Upper lobe of left lung (tissue), 6 donors: ENCODE data around the gene DCUN1D1. TPM values are rescaled to one million over a fixed set of nuclear protein-coding genes. Genes with fewer than 3 reads are reported as not detected.

Source experiments
- ATAC-seq, 2 donors: fragments of 200-7000 bp; cut with Tn5 transposase; one replicate each; pipeline ENCODE4 v1.9.1; 2022; ENCODE audit warnings: mild to moderate bottlenecking in 2 of 2, moderate library complexity in 2 of 2; ENCODE audit not compliant: low FRiP score in 2 of 2
- DNase-seq, 2 donors: peaks; one replicate each; pipeline ENCODE4 v3.0.0-alpha.2; 2019 to 2020
- H3K27ac ChIP-seq, 4 donors: fragments of 200-600 bp; sonication (generic); one replicate each; pipeline ENCODE4 v1.5.1; 2016 to 2019
- H3K27me3 ChIP-seq, 4 donors: fragments of 200-600 bp; sonication (generic); one replicate each; pipeline ENCODE4 v1.5.1; 2017 to 2019
- H3K36me3 ChIP-seq, 4 donors: fragments of 200-600 bp; sonication (generic); one replicate each; pipeline ENCODE4 v1.5.1; 2016 to 2019
- H3K4me1 ChIP-seq, 4 donors: fragments of 200-600 bp; sonication (generic); one replicate each; pipeline ENCODE4 v1.5.1; 2018 to 2019
- H3K4me3 ChIP-seq, 4 donors: fragments of 200-600 bp; sonication (generic); one replicate each; pipeline ENCODE4 v1.5.1; 2017 to 2019; ENCODE audit warnings: mild to moderate bottlenecking in 2 of 4, moderate library complexity in 1 of 4
- H3K9me3 ChIP-seq, 4 donors: fragments of 200-600 bp; sonication (generic); one replicate each; pipeline ENCODE4 v1.5.1; 2018 to 2019
- EP300 ChIP-seq, 4 donors: sonication (generic); formaldehyde crosslinking; IDR thresholded peaks; one replicate each; pipeline ENCODE4 v1.5.1; 2017; ENCODE audit warnings: antibody characterized with exemption in 4 of 4, control low read depth in 2 of 4
- POLR2A ChIP-seq, 4 donors: fragments of 450-650 bp; IDR thresholded peaks; one replicate each; pipeline ENCODE4 v1.5.1; 2016 to 2017; ENCODE audit warnings: antibody characterized with exemption in 4 of 4, mild to moderate bottlenecking in 2 of 4
- POLR2AphosphoS5 ChIP-seq, 2 donors: sonication (generic); formaldehyde crosslinking; IDR thresholded peaks; one replicate each; pipeline ENCODE4 v1.5.1; 2017; ENCODE audit warnings: antibody characterized with exemption in 2 of 2
- WGBS, 2 donors: methylation state at CpG; one replicate each; pipeline ENCODE4 v1.1.5; 2017 to 2018; 5-methylcytosine and 5-hydroxymethylcytosine counted together
- total RNA-seq, 6 donors: library from RNA; depleted of rRNA in 4 of 6; stranded (reverse); fragments of >200 nt in 4 of 6; gene quantifications; one replicate each; pipeline versions ENCODE4 v1.1.0 to v1.2.1, GENCODE V29; 2016 to 2021
- TF ChIP-seq, protein P1 (sequence below), 6 experiments: fragments of 450-650 bp in 4 of 6; fragments of 200-600 bp in 2 of 6; sonication (generic) in 2 of 6; IDR thresholded peaks; one replicate each; pipeline ENCODE4 v1.5.1; 2016 to 2019; ENCODE audit warnings: antibody characterized with exemption in 6 of 6
- donor health status: DM: no; HTN: no; CAD: no; lungs with moderate emphysema.
- donor health status: DM: no; HTN: yes; CAD: no; lungs with severe emphysema.

Gene DCUN1D1
- total RNA-seq, 6 donors from 2014 or later = 9.9 to 46.1 (median 27.2) TPM

DNA sequence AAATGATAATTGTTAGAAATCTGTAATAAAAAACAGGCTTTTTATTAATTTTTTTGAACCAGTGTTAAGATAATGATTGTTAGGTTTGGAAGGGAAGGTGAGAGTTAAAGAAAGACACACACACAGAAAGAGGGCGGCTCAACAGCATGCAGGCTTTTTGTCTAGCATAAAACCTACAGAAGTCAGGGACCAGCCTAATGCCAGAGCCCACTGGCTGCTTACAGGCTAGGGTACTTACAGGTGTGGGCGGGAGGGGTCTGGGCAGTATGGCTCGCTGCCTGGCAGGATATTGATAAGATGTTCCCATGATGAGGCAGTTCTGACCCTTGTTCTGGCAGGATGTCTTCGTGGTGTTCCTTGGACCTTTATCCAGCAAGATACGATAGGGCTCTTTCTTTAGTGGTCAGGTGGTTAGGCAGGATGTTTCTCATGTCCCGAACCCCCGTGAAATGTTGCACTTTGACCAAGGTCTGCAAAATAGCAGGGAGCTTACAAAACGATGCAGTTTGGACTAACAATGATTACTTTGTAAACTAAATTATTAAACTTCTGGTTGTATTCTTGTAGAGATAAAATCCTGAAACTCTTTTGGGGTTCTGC is 84.7 kb downstream of the DCUN1D1 start:
- TF ChIP-seq EP300 (IDR thresholded peaks at IDR 0.05) = no peak
- TF ChIP-seq POLR2AphosphoS5 (IDR thresholded peaks at IDR 0.05) = no peak
- TF ChIP-seq POLR2A (IDR thresholded peaks at IDR 0.05) = no peak
- TF ChIP-seq, protein P1, sequence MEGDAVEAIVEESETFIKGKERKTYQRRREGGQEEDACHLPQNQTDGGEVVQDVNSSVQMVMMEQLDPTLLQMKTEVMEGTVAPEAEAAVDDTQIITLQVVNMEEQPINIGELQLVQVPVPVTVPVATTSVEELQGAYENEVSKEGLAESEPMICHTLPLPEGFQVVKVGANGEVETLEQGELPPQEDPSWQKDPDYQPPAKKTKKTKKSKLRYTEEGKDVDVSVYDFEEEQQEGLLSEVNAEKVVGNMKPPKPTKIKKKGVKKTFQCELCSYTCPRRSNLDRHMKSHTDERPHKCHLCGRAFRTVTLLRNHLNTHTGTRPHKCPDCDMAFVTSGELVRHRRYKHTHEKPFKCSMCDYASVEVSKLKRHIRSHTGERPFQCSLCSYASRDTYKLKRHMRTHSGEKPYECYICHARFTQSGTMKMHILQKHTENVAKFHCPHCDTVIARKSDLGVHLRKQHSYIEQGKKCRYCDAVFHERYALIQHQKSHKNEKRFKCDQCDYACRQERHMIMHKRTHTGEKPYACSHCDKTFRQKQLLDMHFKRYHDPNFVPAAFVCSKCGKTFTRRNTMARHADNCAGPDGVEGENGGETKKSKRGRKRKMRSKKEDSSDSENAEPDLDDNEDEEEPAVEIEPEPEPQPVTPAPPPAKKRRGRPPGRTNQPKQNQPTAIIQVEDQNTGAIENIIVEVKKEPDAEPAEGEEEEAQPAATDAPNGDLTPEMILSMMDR (IDR thresholded peaks at IDR 0.05) = no peak
- no peak for DNase-seq
- no peak for ATAC-seq
- Histone ChIP-seq H3K4me1 (peaks cover 0 to 9% (median 0%) of the 10 kb centered on the region in 4 donors), H3K9me3 (no peaks in the 10 kb centered on the region), H3K4me3 (no peak overlapping the region), H3K36me3 (peaks cover 0 to 59% (median 1%) of the 10 kb centered on the region in 4 donors), H3K27me3 (no peaks in the 10 kb centered on the region), H3K27ac (no peak overlapping the region)
- whole genome bisulfite sequencing, 2 donors = 79 to 85% methylated on average over 7 to 8 of the region's 8 CpGs

DNA sequence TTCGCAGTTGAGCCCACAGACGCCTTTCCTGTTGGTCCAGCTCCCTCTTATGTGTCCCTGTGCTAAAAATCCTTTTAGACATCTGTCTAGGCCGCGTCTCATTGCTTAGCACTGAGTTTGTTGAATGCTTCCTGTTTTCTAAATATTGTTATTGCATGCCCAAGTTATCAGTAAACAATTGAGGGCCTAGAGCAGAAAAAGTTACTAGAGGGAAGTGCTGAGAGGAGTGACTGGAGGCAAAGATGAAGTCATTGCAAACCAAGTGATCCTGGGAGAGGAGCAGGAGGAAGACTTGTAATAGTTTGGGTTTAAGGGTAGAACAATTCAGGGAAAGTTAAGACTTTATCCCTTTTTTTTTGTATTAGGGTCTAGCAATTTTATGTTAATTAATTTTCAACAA is 88.1 kb downstream of the DCUN1D1 start:
- peaks cover 0 to 57% (median 0%) of the 10 kb centered on the region in 4 donors for H3K36me3 ChIP-seq
- WGBS, 2 donors = 76 to 91% methylated on average over 4 of the region's 4 CpGs
- no peak for ATAC-seq

DNA sequence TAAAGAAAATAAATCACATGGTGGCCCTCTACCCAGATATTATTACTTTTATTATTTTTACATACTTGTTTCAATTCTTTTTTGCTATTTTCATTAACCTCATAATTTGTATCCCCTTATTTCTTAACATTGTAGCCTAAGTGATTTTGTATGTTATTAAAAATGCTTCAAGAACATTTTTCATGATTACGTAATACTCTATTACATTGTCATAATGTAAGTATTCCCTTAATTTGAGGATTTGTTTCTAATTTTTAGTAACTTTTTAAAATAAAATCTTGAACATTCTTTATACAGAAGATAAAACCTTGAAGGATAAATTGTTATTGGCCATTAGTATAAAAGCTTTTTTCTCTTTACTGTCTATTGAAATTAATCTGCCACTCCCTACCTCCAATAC is 89.0 kb downstream of the DCUN1D1 start:
- no peak for DNase-seq
- Histone ChIP-seq H3K4me1 (peaks cover 0 to 16% (median 0%) of the 10 kb centered on the region in 4 donors), H3K36me3 (peaks cover 0 to 52% (median 0%) of the 10 kb centered on the region in 4 donors), H3K27me3 (no peaks in the 10 kb centered on the region), H3K27ac (no peak overlapping the region), H3K9me3 (no peaks in the 10 kb centered on the region), H3K4me3 (no peak overlapping the region)
- WGBS, 2 donors = 96 to 98% methylated on average over 1 of the region's 1 CpG
- no peak for ATAC-seq
- TF ChIP-seq, protein P1 (IDR thresholded peaks at IDR 0.05) = no peak
- TF ChIP-seq POLR2A (IDR thresholded peaks at IDR 0.05) (no peak), POLR2AphosphoS5 (IDR thresholded peaks at IDR 0.05) (no peak), EP300 (IDR thresholded peaks at IDR 0.05) (no peak)

More for the DNA sequence above, 88.1 kb downstream of the DCUN1D1 start:
- DNase-seq = no peak
- H3K27ac ChIP-seq = no peak overlapping the region
- no peaks in the 10 kb centered on the region for H3K9me3 ChIP-seq
- H3K4me1 ChIP-seq = peaks cover 0 to 16% (median 0%) of the 10 kb centered on the region in 4 donors
- no peaks in the 10 kb centered on the region for H3K27me3 ChIP-seq
- H3K4me3 ChIP-seq = no peak overlapping the region
- TF ChIP-seq POLR2AphosphoS5 (IDR thresholded peaks at IDR 0.05) = no peak
- TF ChIP-seq, protein P1 (IDR thresholded peaks at IDR 0.05) = no peak

DNA sequence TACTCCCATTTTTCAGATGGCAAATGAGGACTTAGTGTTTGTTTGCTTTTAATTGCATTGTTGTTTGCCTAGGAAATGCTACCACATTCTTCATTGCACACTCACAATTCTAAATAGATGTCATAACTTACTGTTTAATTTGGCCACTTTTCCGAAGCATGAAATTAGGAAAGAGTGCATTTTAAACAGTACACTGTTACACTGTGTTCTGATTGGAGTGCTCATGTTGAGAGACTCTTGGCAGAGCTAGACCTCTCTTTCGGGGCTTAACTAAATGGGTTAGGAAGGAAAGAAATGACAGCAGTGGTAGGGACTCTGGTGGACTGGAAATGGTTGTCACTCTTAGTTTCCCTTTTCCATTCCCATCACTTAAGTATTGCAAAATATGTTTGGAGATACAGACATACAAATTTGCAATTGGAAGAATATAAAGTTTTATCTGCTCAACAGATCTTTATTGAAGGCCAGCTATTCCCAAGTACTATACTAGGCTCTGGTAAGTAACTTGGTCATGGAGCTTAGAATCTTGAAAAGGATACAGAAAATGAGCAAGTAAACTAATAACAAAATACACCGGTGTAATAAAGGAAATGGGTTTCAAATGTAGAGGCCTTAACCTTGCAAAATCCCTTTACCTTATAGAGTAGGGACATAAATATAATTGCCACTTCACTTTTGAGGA is 90.2 kb downstream of the DCUN1D1 start:
- peak overlapping the region in 1 of 4 donors; percentile 34 for H3K27ac ChIP-seq
- 62 to 73% methylated on average over 3 of the region's 3 CpGs for WGBS, 2 donors
- no peak overlapping the region for H3K4me3 ChIP-seq
- H3K27me3 ChIP-seq = no peaks in the 10 kb centered on the region
- no peaks in the 10 kb centered on the region for H3K9me3 ChIP-seq
- TF ChIP-seq EP300 (IDR thresholded peaks at IDR 0.05) = peak in 1 of 4 donors; percentile 79
- TF ChIP-seq, protein P1 (IDR thresholded peaks at IDR 0.05) = no peak
- DNase-seq (peak in 1 of 2 donors; percentile 45), ATAC-seq (peak; percentile 58 to 80)
- peaks cover 0 to 47% (median 0%) of the 10 kb centered on the region in 4 donors for H3K36me3 ChIP-seq
- H3K4me1 ChIP-seq = peaks cover 0 to 16% (median 0%) of the 10 kb centered on the region in 4 donors

Other genes starting within 250 kb of the DCUN1D1 start
- 100 to 1,000 TPM in 1 of 6 donors, 10 to 100 TPM in 5; 56.4 to 102 (median 83.2) TPM for gene ATP11B, start 187.0 kb downstream of the DCUN1D1 start, total RNA-seq
- 100 to 1,000 TPM in 1 of 6 donors, 10 to 100 TPM in 5; 44.6 to 157 (median 85.4) TPM for gene MCCC1, start 119.0 kb upstream of the DCUN1D1 start, total RNA-seq
- gene LAMP3, start 182.2 kb upstream of the DCUN1D1 start, total RNA-seq = 100 to 1,000 TPM in 5 of 6 donors, 10 to 100 TPM in 1; 98.3 to 344 (median 176) TPM